AG09319 (cell line): Measurements from ENCODE around the gene CTRL.

Source experiments
- DNase-seq: peaks from one replicate; pipeline ENCODE4 v3.0.0-alpha.2; 2010; ENCODE audit warnings: low read depth; ENCODE audit errors: extremely low read depth
- CTCF ChIP-seq: IDR thresholded peaks from 2 replicates; pipeline ENCODE4 v1.5.1; 2011; ENCODE audit warnings: low read depth, mild to moderate bottlenecking, inconsistent platforms, low read length, moderate library complexity

CTRL gene

GRCh38 chr16:67959536-67960329 is 28.1 kb upstream of the CTRL start:
- TF ChIP-seq CTCF, result no peak
- no peak for DNase-seq

GRCh38 chr16:67957622-67958021 is 26.0 kb upstream of the CTRL start:
- no peak for TF ChIP-seq CTCF
- no peak for DNase-seq

GRCh38 chr16:67954421-67955196 is 22.9 kb upstream of the CTRL start:
- no peak for DNase-seq
- TF ChIP-seq CTCF, result no peak

- TF ChIP-seq CTCF, result no peak
- no peak for DNase-seq
These were observed 22.1 kb upstream of the CTRL start for GRCh38 chr16:67953641-67954375.

GRCh38 chr16:67951485-67951884 is 19.8 kb upstream of the CTRL start:
- no peak for TF ChIP-seq CTCF
- no peak for DNase-seq

GRCh38 chr16:67950335-67950843 is 18.7 kb upstream of the CTRL start:
- no peak for DNase-seq
- TF ChIP-seq CTCF, result no peak
